ENCODE measurements around the gene TACC3. TPM values are rescaled to one million over a fixed set of nuclear protein-coding genes. Genes with fewer than 3 reads are reported as not detected.

The TACC3 gene
- total RNA-seq, 1 experiment from 2014 or later, result 156 TPM

DNA sequence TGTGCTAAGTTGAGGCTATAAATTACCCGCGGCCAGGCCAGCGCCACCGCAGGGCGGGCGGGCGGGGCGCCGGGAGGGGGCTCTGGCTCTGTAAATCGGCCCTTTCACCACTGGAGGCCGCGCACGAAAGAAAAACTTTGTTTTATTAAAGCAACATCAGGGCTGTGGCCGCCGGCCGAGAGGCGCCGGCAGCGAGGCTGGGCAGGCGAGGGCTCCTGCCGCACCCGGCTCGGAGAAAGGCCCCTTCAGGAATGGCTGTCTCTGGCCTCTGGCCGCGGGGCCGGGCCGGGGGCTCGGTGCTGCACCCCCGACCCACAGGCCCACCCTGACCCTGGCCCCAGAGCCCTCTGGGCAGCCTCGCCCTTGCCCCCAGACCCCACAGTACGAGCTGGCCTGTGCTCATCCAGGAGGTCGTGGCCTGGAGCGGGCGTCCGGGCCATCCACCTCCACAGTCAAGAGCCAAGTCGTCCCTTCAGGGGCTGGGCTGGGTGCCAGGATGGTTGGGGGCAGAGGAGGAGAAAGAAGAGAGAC lies 42.3 kb downstream of the TACC3 start:
- no peak for DNase-seq
- Histone ChIP-seq H3T11ph (ENCODE audit: low read length) (no peak overlapping the region), H2BK20ac (ENCODE audit: low read depth, low read length, poor library complexity, severe bottlenecking) (no peak overlapping the region), H3K9ac (ENCODE audit: extremely low read depth, insufficient read length, low read length) (no peak overlapping the region), H3K23ac (ENCODE audit: insufficient read length, low read depth, low read length) (no peak overlapping the region), H4K5ac (ENCODE audit: insufficient read length, low read depth, low read length) (no peak overlapping the region), H3K4me1 (ENCODE audit: insufficient read depth, low read length) (no peaks in the 10 kb centered on the region; the same call in 1 of the 2 replicates), H3K27me3 (ENCODE audit: insufficient read depth, low read length) (no peaks in the 10 kb centered on the region), H4K20me1 (ENCODE audit: control insufficient read depth, insufficient read depth, insufficient read length) (no peaks in the 10 kb centered on the region), H3K9me3 (ENCODE audit: control insufficient read depth, low read depth, low read length) (no peaks in the 10 kb centered on the region), H3K4ac (ENCODE audit: low read depth, low read length) (no peak overlapping the region), H2BK5ac (ENCODE audit: insufficient read length, low read length) (no peak overlapping the region), H4K8ac (replicated peaks; ENCODE audit: insufficient read length, low read depth, low read length) (no peak overlapping the region), H4K91ac (ENCODE audit: insufficient read length, low read depth, low read length) (no peak overlapping the region), H2BK15ac (ENCODE audit: low read depth, low read length) (no peak overlapping the region), H3K56ac (ENCODE audit: insufficient read length, low read depth, low read length) (no peak overlapping the region), H2AK5ac (ENCODE audit: insufficient read length, low read length) (no peak overlapping the region), H3K23me2 (ENCODE audit: insufficient read length, low read depth, low read length, poor library complexity, severe bottlenecking) (peaks cover 3% of the 10 kb centered on the region), H3K14ac (ENCODE audit: insufficient read depth, low read length) (no peak overlapping the region), H3K18ac (ENCODE audit: insufficient read length, low read depth, low read length) (no peak overlapping the region), H2BK120ac (ENCODE audit: low read depth, low read length, poor library complexity, severe bottlenecking) (no peak overlapping the region), H2AFZ (ENCODE audit: low read length) (no peak overlapping the region), H3K79me1 (ENCODE audit: insufficient read depth, low read depth, low read length, poor library complexity, severe bottlenecking) (no peaks in the 10 kb centered on the region), H2BK12ac (ENCODE audit: insufficient read length, low read depth, low read length) (no peak overlapping the region), H3K4me2 (ENCODE audit: insufficient read depth, insufficient read length, low read length) (no peak overlapping the region), H3K27ac (ENCODE audit: insufficient read length, low read depth, low read length) (no peak overlapping the region), H3K79me2 (ENCODE audit: insufficient read depth, low read length) (no peaks in the 10 kb centered on the region)
- peaks cover 16 to 28% of the 10 kb centered on the region in 2 experiments for H3K4me1 Mint-ChIP-seq
- peaks cover 9% of the 10 kb centered on the region for H3K27me3 Mint-ChIP-seq (ENCODE audit: low read depth)
- TF ChIP-seq, protein P1, sequence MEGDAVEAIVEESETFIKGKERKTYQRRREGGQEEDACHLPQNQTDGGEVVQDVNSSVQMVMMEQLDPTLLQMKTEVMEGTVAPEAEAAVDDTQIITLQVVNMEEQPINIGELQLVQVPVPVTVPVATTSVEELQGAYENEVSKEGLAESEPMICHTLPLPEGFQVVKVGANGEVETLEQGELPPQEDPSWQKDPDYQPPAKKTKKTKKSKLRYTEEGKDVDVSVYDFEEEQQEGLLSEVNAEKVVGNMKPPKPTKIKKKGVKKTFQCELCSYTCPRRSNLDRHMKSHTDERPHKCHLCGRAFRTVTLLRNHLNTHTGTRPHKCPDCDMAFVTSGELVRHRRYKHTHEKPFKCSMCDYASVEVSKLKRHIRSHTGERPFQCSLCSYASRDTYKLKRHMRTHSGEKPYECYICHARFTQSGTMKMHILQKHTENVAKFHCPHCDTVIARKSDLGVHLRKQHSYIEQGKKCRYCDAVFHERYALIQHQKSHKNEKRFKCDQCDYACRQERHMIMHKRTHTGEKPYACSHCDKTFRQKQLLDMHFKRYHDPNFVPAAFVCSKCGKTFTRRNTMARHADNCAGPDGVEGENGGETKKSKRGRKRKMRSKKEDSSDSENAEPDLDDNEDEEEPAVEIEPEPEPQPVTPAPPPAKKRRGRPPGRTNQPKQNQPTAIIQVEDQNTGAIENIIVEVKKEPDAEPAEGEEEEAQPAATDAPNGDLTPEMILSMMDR (conservative IDR thresholded peaks at IDR 0.05), result no peak
- H3K9me3 Mint-ChIP-seq, result no peaks in the 10 kb centered on the region
- no peak overlapping the region for H3K4me3 Mint-ChIP-seq
- H3K36me3 Mint-ChIP-seq (ENCODE audit: insufficient read depth in 1 of 3, low read depth in 3 of 3), result no peaks in the 10 kb centered on the region
- H3K27ac Mint-ChIP-seq, result no peak overlapping the region
- no CpG with 5 or more reads among the region's 36 CpGs for WGBS (ENCODE audit: extremely low coverage, insufficient read length, low lambda C conversion rate)
